PFSK-1 (cell line): ENCODE data around the gene ODF2.
A peak's percentile ranks its signal among the peaks of the same experiment; 100 is the strongest.

Source experiments
- FOXP2 ChIP-seq: optimal IDR thresholded peaks from 2 replicates; pipeline ENCODE3; 2011; ENCODE audit warnings: borderline replicate concordance, control low read depth, inconsistent platforms; ENCODE audit not compliant: insufficient read depth; ENCODE audit errors: extremely low read length, extremely low read depth
- POLR2AphosphoS5 ChIP-seq: IDR thresholded peaks from 2 replicates; pipeline ENCODE4 v1.6.1; 2012; ENCODE audit warnings: low read depth, mild to moderate bottlenecking, control low read depth, low read length, moderate library complexity
- SIN3A ChIP-seq: IDR thresholded peaks from 2 replicates; pipeline ENCODE4 v1.6.1; 2012; ENCODE audit warnings: mild to moderate bottlenecking, low read length, moderate library complexity, borderline replicate concordance; ENCODE audit not compliant: insufficient read depth
- TAF1 ChIP-seq: IDR thresholded peaks from 2 replicates; pipeline ENCODE4 v1.6.1; 2012; ENCODE audit warnings: low read length, control low read depth, borderline replicate concordance; ENCODE audit not compliant: insufficient read depth
- TF ChIP-seq, protein P1 (sequence below), 2 experiments: IDR thresholded peaks; 2 replicates each; pipeline versions ENCODE4 v1.6.1 to v1.8.0; 2011 to 2012; ENCODE audit warnings: low read depth in 2 of 2, low read length in 2 of 2, control low read depth in 1 of 2, inconsistent platforms in 1 of 2, mild to moderate bottlenecking in 1 of 2, moderate library complexity in 1 of 2; ENCODE audit not compliant: insufficient read depth in 1 of 2

ODF2 gene

DNA sequence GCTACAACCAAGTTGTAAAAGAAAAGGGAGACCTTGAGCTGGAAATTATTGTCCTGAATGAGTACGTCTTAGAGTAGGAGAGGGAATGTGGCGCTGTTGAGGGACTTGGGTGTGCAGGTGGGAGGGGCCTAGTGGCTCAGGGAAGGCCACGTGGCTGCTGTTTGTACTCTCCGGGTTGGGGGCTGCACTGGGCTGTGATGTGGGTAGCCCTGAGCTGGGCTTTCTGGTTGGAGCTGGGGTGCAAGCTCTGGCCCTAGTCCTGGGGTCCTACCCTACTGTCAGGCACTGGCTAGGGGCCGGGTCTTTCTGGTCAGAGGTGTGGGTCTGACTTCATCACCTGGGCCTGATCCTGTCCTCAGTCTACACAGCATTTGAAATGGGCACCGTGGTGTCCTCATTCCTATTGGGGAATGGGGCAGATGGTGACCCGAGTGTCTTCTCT is 29.6 kb downstream of the ODF2 start:
- TF ChIP-seq FOXP2 (no peak), SIN3A (no peak)

DNA sequence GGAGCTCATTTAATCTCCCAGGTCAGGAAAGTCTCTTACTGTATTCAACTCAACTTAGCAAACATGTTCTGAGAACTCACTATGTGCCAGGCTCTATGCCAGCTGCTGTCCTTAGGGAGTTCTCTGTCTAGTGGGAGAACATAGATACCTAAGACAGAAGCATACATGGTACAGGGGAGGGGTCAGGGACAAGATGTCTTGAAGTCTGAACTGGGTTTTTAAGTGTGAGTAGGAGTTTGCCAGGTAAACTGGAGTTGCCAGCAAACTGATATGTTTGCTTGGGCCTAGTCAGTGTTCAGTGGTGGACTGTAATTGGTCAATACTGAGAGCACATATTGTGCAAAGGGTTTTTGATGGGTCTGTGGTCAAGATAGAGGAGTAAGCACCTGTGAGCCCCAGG is 30.4 kb downstream of the ODF2 start:
- TF ChIP-seq FOXP2 = no peak
- TF ChIP-seq, protein P1, sequence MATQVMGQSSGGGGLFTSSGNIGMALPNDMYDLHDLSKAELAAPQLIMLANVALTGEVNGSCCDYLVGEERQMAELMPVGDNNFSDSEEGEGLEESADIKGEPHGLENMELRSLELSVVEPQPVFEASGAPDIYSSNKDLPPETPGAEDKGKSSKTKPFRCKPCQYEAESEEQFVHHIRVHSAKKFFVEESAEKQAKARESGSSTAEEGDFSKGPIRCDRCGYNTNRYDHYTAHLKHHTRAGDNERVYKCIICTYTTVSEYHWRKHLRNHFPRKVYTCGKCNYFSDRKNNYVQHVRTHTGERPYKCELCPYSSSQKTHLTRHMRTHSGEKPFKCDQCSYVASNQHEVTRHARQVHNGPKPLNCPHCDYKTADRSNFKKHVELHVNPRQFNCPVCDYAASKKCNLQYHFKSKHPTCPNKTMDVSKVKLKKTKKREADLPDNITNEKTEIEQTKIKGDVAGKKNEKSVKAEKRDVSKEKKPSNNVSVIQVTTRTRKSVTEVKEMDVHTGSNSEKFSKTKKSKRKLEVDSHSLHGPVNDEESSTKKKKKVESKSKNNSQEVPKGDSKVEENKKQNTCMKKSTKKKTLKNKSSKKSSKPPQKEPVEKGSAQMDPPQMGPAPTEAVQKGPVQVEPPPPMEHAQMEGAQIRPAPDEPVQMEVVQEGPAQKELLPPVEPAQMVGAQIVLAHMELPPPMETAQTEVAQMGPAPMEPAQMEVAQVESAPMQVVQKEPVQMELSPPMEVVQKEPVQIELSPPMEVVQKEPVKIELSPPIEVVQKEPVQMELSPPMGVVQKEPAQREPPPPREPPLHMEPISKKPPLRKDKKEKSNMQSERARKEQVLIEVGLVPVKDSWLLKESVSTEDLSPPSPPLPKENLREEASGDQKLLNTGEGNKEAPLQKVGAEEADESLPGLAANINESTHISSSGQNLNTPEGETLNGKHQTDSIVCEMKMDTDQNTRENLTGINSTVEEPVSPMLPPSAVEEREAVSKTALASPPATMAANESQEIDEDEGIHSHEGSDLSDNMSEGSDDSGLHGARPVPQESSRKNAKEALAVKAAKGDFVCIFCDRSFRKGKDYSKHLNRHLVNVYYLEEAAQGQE (IDR thresholded peaks at IDR 0.05; ENCODE audit: insufficient read depth in 1 of 2, low read depth in 2 of 2, low read length in 2 of 2) = no peak
- TF ChIP-seq TAF1 = no peak
- no peak for TF ChIP-seq POLR2AphosphoS5
- no peak for TF ChIP-seq SIN3A

DNA sequence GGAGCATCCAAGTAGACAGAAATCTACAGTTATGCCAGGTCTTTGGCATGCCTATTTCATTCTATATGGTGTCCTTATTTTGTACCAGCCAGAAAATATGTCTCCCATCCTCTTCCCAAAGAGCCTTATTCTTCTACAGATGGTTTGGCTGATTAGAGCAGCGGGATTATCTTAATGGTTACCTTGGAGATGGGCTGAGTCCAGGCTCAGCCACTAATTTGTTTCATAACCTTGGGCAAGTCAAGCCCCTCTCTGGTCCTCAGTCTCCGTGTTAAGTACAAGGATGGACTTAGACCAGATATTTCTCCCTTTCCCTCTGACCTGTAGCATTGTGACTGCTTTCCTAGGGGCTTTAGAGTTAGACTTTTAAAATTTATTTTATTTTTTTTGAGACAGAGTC is 37.6 kb downstream of the ODF2 start:
- TF ChIP-seq TAF1 (no peak), FOXP2 (no peak), POLR2AphosphoS5 (no peak), SIN3A (no peak)
- TF ChIP-seq, protein P1 (IDR thresholded peaks at IDR 0.05; ENCODE audit: insufficient read depth in 1 of 2, low read depth in 2 of 2, low read length in 2 of 2) = no peak

DNA sequence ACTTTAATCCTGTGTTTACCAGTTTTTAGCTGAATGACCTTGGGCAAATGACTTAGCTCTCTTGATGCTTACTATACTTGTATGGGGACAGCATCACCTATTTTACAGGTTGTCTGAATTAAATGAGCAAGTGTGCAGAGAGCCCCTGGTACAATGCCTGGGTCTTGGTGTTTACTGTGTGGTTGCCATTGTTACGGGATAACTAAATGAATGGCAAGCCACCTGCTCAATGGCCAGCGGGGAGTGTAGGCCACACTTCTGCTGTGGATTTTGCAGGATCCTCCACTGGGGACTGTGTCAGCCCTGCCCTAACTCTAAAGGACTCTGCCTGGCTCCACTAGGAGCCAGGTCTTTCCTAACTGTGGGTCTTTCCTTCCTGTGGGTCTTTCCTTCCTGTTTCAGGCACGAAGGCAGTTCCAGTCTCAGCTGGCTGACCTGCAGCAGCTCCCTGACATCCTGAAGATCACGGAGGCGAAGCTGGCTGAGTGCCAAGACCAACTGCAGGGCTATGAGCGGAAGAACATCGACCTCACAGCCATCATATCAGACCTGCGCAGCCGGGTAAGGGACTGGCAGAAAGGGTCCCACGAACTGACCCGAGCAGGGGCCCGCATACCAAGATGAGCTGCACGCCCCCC is 38.4 kb downstream of the ODF2 start:
- TF ChIP-seq FOXP2 = peak; percentile 40
- TF ChIP-seq, protein P1 (IDR thresholded peaks at IDR 0.05; ENCODE audit: insufficient read depth in 1 of 2, low read depth in 2 of 2, low read length in 2 of 2) = peak in 1 of 2 experiments; percentile 19; a peak in 1 of 4 replicates
- no peak for TF ChIP-seq POLR2AphosphoS5
- no peak for TF ChIP-seq SIN3A

DNA sequence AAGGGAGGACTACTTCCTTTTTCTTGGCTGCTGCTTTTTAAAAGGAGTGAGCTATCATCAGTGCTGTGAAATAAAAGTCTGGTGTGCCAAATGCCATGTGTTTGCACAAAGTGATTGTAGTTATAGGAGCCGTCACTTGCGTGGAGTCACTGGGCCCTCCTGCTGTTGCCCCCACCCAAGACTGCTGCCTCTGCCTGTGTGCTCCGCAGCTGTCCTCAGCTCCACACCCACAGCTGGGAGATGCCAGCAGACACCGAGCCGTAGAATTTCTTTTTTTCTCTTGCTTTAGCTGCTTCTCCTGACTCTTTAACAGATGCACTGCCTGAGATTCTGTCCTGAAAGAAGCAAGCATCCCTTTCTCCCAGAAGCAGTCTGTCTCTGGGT is 38.9 kb downstream of the ODF2 start:
- TF ChIP-seq POLR2AphosphoS5 (no peak), SIN3A (no peak), FOXP2 (no peak)

DNA sequence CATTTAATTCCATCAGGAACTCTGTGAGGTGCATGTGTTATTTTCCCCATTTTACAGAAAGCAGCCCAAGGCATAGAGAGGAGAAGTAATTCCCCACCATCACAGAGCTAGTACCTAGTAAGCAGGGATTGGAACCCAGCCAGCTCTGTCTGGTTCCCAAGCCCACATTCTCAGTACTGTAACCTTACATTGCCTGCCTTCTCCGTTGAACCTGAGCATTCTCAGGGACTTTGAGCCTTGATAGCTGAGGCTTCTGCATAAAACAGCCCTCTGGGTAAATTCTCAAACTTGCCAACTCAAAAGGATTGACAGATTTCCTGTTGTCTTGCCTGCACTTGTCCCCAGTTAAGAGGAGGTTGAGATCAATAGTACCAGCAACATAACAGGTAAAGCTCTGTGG is 39.5 kb downstream of the ODF2 start:
- TF ChIP-seq FOXP2 = no peak
- TF ChIP-seq POLR2AphosphoS5 = no peak
- TF ChIP-seq TAF1 = no peak
- TF ChIP-seq SIN3A = no peak
- TF ChIP-seq, protein P1 (IDR thresholded peaks at IDR 0.05; ENCODE audit: insufficient read depth in 1 of 2, low read depth in 2 of 2, low read length in 2 of 2) = no peak
